ENCODE measurements around the gene ITGBL1.

DNA sequence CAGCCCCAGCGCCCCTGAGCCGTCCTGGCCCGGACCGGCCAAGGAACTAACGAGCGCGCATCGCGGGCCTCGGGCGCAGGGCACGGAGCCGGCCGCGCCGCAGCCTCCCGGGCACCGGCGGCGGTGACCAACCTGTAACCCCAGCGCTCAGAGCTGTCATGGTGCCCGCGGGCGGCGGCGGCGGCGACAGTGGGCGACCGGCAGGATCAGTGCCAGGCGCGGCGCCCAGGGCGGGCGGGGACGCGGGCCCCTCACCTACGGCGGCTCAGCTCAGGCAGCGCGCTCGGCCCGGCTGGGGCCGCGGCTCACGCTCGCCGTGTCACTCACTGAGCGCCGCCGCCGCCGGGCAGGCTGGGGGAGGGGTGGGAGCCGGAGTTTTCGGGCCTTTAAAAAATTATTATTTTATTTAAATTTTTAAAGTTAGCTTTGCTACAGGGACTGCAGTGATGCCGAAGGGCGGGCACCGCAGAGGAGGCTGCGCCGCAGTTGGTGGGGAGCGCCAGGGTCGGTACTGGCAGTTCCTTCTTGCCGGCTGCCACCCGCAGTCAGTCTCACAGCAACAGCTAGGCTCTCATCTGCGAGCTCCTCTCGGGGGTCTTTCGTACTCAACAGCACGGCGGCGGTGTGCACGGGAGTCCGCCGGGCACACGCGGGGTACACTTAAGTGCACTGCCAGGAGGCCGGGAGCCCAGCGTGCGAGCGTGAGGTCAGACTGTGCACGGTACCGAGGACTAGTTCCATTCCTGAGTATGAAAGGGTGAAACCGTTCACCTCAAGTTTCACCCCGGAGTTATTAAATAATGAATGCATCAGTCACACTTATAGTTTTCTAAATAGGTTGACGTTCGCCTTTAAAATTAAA lies 36.1 kb upstream of the ITGBL1 start, which contains the start of gene NALCN:
- TF ChIP-seq FOXM1 (IDR thresholded peaks at IDR 0.05; ENCODE audit: borderline replicate concordance) (no peak), ELF4 (IDR thresholded peaks at IDR 0.05) (no peak), BHLHE40 (IDR thresholded peaks at IDR 0.05; ENCODE audit: borderline replicate concordance) (no peak), FOXK2 (IDR thresholded peaks at IDR 0.05) (no peak), SUZ12 (IDR thresholded peaks at IDR 0.05) (no peak), ZNF384 (IDR thresholded peaks at IDR 0.05) (no peak), SP1 (IDR thresholded peaks at IDR 0.05) (no peak), LEF1 (IDR thresholded peaks at IDR 0.05; ENCODE audit: borderline replicate concordance) (no peak), NFRKB (IDR thresholded peaks at IDR 0.05) (no peak), L3MBTL2 (conservative IDR thresholded peaks at IDR 0.05) (no peak)
